K562 (cell line): ENCODE results near the gene PAGE1. TPM values are rescaled to one million over a fixed set of nuclear protein-coding genes. Genes with fewer than 3 reads are reported as not detected.
"Not testable (repeated sequence)": the region's sequence is repeated elsewhere in the genome, so short reads cannot be mapped to it uniquely, and the experiment has no call there.

Experiments used
- ATAC-seq: fragments of 200-7000 bp; cut with Tn5 transposase; 3 replicates; pipeline ENCODE4 v1.9.1; 2020; ENCODE audit warnings: moderate library complexity
- BruUV-seq: library from RNA; stranded (reverse); fragments of 400-500 nt; replicated peaks from 2 replicates; lab custom pipeline; 2021; lab: Mats Ljungman, UMichigan
- CTCF ChIA-PET: fragments of 300-600 bp; formaldehyde crosslinking; extraction: SDS; loops from one replicate; lab custom pipeline; 2021; ENCODE audit warnings: low intra/inter-chr PET ratio; lab: Yijun Ruan, JAX
- POLR2A ChIA-PET: fragments of 300-600, 350-650 bp; sonication (Branson Sonifier 250); formaldehyde crosslinking; extraction: SDS; loops from one replicate; lab custom pipeline; 2021; ENCODE audit warnings: antibody characterized with exemption, inconsistent platforms; lab: Yijun Ruan, JAX
- DNase-seq, 4 experiments: peaks; one replicate each; pipeline versions ENCODE4 v3.0.0 to v3.0.0-alpha.2; 2011 to 2018; ENCODE audit warnings: low spot score in 3 of 4, mixed read lengths in 3 of 4; ENCODE audit errors: extremely low read depth in 1 of 4
- FAIRE-seq: peaks from 2 replicates; lab custom pipeline; 2011; peaks lifted over from hg19 to GRCh38; lab: Jason Lieb, UNC
- H2AFZ ChIP-seq: 2 replicates; pipeline ENCODE4 v1.6.0; 2011; ENCODE audit warnings: low read depth, low read length, control low read depth, inconsistent platforms
- H3K27ac ChIP-seq: fragments of 200-600 bp; 3 replicates; pipeline ENCODE4 v1.8.0; 2011; ENCODE audit warnings: low read depth, mild to moderate bottlenecking, control low read depth, inconsistent platforms, low read length, moderate library complexity, mixed read lengths; ENCODE audit errors: extremely low read depth
- H3K27me3 ChIP-seq, 2 experiments: fragments of 300-600 bp in 1 of 2; 2 replicates in 1 of 2; 3 replicates in 1 of 2; pipeline versions ENCODE4 v1.6.0 to v1.8.0; 2011; ENCODE audit warnings: inconsistent platforms in 2 of 2, low read length in 2 of 2, mild to moderate bottlenecking in 1 of 2, mixed read lengths in 1 of 2, moderate library complexity in 1 of 2; ENCODE audit not compliant: control insufficient read depth in 2 of 2, insufficient read depth in 2 of 2
- H3K36me3 ChIP-seq: fragments of 300-600 bp; 3 replicates; pipeline ENCODE4 v1.8.0; 2011; ENCODE audit warnings: mild to moderate bottlenecking, low read length, inconsistent platforms; ENCODE audit not compliant: control insufficient read depth, insufficient read depth
- H3K4me1 ChIP-seq, 2 experiments: fragments of 200-600 bp in 1 of 2; replicated peaks in 1 of 2; 2 replicates in 1 of 2; 3 replicates in 1 of 2; pipeline versions ENCODE4 v1.5.1 to v1.8.0; 2011; ENCODE audit warnings: inconsistent platforms in 2 of 2, low read length in 2 of 2, mild to moderate bottlenecking in 1 of 2, mixed read lengths in 1 of 2, moderate library complexity in 1 of 2; ENCODE audit not compliant: control insufficient read depth in 2 of 2, insufficient read depth in 2 of 2
- H3K4me2 ChIP-seq: 2 replicates; pipeline ENCODE4 v1.6.1; 2011; ENCODE audit warnings: low read length, control low read depth, inconsistent platforms, mixed read lengths; ENCODE audit not compliant: insufficient read depth
- H3K4me3 ChIP-seq: fragments of 200-600 bp; sonication (generic), shearing (Covaris generic); 2 replicates; pipeline ENCODE4 v1.5.1; 2016; ENCODE audit warnings: control low read depth, inconsistent platforms
- H3K79me2 ChIP-seq: fragments of 200-600 bp; 3 replicates; pipeline ENCODE4 v1.8.0; 2011; ENCODE audit warnings: low read length, inconsistent platforms; ENCODE audit not compliant: control insufficient read depth, insufficient read depth
- H3K9ac ChIP-seq, 2 experiments: 2 replicates each; pipeline versions ENCODE4 v1.6.0 to v1.6.1; 2011; ENCODE audit warnings: low read depth in 2 of 2, low read length in 2 of 2, control low read depth in 1 of 2, inconsistent platforms in 1 of 2, mild to moderate bottlenecking in 1 of 2, mixed read lengths in 1 of 2; ENCODE audit not compliant: insufficient read depth in 1 of 2
- H3K9me1 ChIP-seq: one replicate; pipeline ENCODE4 v1.6.0; 2011; ENCODE audit warnings: inconsistent platforms, mild to moderate bottlenecking, low read length, moderate library complexity; ENCODE audit not compliant: control insufficient read depth, insufficient read depth
- H3K9me3 ChIP-seq: replicated peaks from 2 replicates; pipeline ENCODE4 v1.5.1; 2011; ENCODE audit warnings: low read depth, low read length, inconsistent platforms; ENCODE audit not compliant: control insufficient read depth, insufficient read depth
- H4K20me1 ChIP-seq: replicated peaks from 2 replicates; pipeline ENCODE4 v1.6.1; 2011; ENCODE audit warnings: low read length, inconsistent platforms, mixed read lengths; ENCODE audit not compliant: control insufficient read depth, insufficient read depth
- CTCF ChIP-seq, 3 experiments: IDR thresholded peaks in 2 of 3; conservative IDR thresholded peaks in 1 of 3; 2 replicates each; pipeline ENCODE4 v1.5.1; 2011 to 2012; ENCODE audit warnings: low read length in 3 of 3, mild to moderate bottlenecking in 3 of 3, control low read depth in 2 of 3, improper control_type of control experiment in 1 of 3, inconsistent platforms in 1 of 3, low read depth in 1 of 3, mixed read lengths in 1 of 3, moderate library complexity in 1 of 3; ENCODE audit not compliant: insufficient read depth in 2 of 3
- CTCFL ChIP-seq: IDR thresholded peaks from 2 replicates; pipeline ENCODE4 v1.6.1; 2011; ENCODE audit warnings: borderline replicate concordance, low read depth, mild to moderate bottlenecking, moderate library complexity, low read length; ENCODE audit not compliant: insufficient read depth, poor library complexity, severe bottlenecking
- FOSL1 ChIP-seq: fragments of 200-800 bp; sonication (Bioruptor generic); conservative IDR thresholded peaks from 2 replicates; pipeline ENCODE4 v1.6.1; 2016; ENCODE audit warnings: missing genetic modification characterization, missing compliant biosample characterization
- HDAC1 ChIP-seq, 2 experiments: fragments of 450-650 bp; IDR thresholded peaks; 2 replicates each; pipeline ENCODE4 v1.6.1; 2016 to 2017; ENCODE audit warnings: inconsistent platforms in 1 of 2, mild to moderate bottlenecking in 1 of 2, moderate library complexity in 1 of 2
- NRF1 ChIP-seq, 2 experiments: fragments of 450-650 bp; IDR thresholded peaks in 1 of 2; conservative IDR thresholded peaks in 1 of 2; 2 replicates each; pipeline ENCODE4 v1.6.1; 2014; ENCODE audit warnings: mild to moderate bottlenecking in 2 of 2
- RNF2 ChIP-seq: sonication (generic); IDR thresholded peaks from 2 replicates; pipeline ENCODE4 v1.6.1; 2016
- RNF219 ChIP-seq: fragments of 250-450 bp; sonication (Bioruptor Pico); IDR thresholded peaks from 2 replicates; pipeline ENCODE4 v1.5.0; 2022; ENCODE audit warnings: mild to moderate bottlenecking
- SREBF2 ChIP-seq: sonication (generic); formaldehyde crosslinking; IDR thresholded peaks from 2 replicates; pipeline ENCODE4 v1.4.0; 2020; ENCODE audit warnings: mild to moderate bottlenecking, missing genetic modification reagents
- ZNF124 ChIP-seq: sonication (generic); formaldehyde crosslinking; IDR thresholded peaks from 2 replicates; pipeline ENCODE4 v1.8.1; 2022; ENCODE audit warnings: missing genetic modification reagents
- WGBS: fragments of 100-300 bp; shearing (Covaris generic); methylation state at CpG from one replicate; pipeline ENCODE4 v1.1.6; 2016; ENCODE audit warnings: low coverage, mixed read lengths; ENCODE audit not compliant: insufficient coverage; ENCODE audit errors: missing lambda C conversion rate; 5-methylcytosine and 5-hydroxymethylcytosine counted together
- in situ Hi-C: fragments of 300-500 bp; cut with MboI; formaldehyde crosslinking; loops from 4 replicates; pipeline ENCODE4 v1.15.0; 2018; ENCODE audit warnings: inconsistent platforms, mixed read lengths
- intact Hi-C: fragments of 100-400 bp; cut with micrococcal nuclease; formaldehyde crosslinking; loops from 2 replicates; pipeline ENCODE4 v1.14.2; 2022
- polyA plus RNA-seq, 8 experiments: library from polyadenylated mRNA; depleted of rRNA in 4 of 8; stranded (reverse) in 5 of 8; unstranded in 3 of 8; fragments of >200 nt; fragmentation: Nextera tagmentation in 2 of 8; fragmentation: Illumina TruSeq in 1 of 8; extraction: Ambion mirVana in 2 of 8; extraction: Trizol in 1 of 8; gene quantifications; 2 replicates each; pipeline versions ENCODE4 v1.2.1 to v1.2.3, GENCODE V29; 2011 to 2014; ENCODE audit warnings: inconsistent platforms in 1 of 8, missing spikeins in 1 of 8
- total RNA-seq, 7 experiments: library from RNA; depleted of rRNA in 6 of 7; stranded (reverse); fragments of >200 nt in 6 of 7; fragmentation: Illumina TruSeq in 2 of 7; extraction: Trizol in 2 of 7; gene quantifications; 2 replicates each; pipeline versions ENCODE4 v1.2.1 to v1.2.3, GENCODE V29; 2011 to 2021; ENCODE audit warnings: low replicate concordance in 1 of 7

The PAGE1 gene
- total and polyA plus RNA-seq, 9 of the 15 experiments (the other 6 are each of a cell fraction or from before 2014, with no cell fraction given): 43.5 to 520 (median 123) TPM

DNA sequence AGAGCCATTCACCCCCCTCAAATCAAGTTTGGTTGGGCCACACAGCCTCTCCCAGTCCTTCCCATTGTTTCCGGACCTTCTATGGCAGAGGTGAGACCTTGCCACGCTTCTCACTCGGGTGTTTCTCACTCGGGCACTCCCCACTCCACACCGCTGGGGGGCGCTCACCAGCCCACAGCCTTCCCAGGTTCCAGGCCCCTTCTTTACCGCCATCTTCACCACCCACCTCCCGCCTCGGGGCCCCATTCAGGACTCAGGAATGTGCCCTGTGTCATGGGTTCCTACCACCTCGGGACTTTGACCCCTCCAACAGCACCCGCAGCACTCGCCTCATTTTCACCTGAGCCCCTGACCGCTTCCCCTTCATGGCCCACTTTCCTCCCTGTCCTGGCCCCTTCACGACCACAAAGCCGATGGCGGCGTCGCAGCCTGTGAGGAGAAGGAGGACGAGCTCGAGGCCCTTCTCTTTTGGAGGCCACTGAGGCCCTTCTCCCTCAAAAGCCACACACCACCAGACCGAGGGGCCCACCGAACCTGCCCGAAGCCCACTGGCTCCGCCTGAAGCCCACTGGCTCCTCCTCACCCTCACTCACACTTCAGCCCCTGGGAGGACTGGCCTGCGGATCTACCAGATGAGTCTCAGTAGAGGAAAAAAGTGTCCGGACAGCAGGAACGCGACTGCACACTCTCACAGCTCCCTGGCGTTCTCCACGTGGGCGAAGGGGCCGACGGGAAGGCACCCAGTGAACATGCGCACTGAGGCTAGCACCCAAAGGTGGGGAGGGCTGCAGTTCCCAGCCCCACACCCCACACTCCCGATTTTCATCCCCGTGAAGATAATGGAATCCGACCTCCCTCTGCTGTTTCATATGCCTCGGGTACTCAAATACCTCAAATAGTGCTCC is at the start of gene PAGE1 (continued):
- TF ChIP-seq ZNF124 (CRISPR knock-in tag): no peak
- TF ChIP-seq RNF219 (CRISPR knock-in tag): no peak
- no peak for TF ChIP-seq SREBF2
- peak; percentile 37 for TF ChIP-seq CTCFL
- no peak for TF ChIP-seq FOSL1 (tag)
- 0 out of 4 replicates have a peak, but pooled peaks of 1 of the 2 experiments have one; percentile 38 for TF ChIP-seq HDAC1 (IDR thresholded peaks at IDR 0.05)
- TF ChIP-seq RNF2: no peak
- peak; percentile 78 to 83 for TF ChIP-seq NRF1 (conservative IDR thresholded peaks at IDR 0.05 in 1 of 2, IDR thresholded peaks at IDR 0.05 in 1 of 2)
- TF ChIP-seq CTCF (IDR thresholded peaks at IDR 0.05 in 2 of 3, conservative IDR thresholded peaks at IDR 0.05 in 1 of 3; ENCODE audit: insufficient read depth in 2 of 3, low read depth in 1 of 3, low read length in 3 of 3): peak; percentile 30 to 60 (median 38); a peak in 5 of 6 replicates

DNA sequence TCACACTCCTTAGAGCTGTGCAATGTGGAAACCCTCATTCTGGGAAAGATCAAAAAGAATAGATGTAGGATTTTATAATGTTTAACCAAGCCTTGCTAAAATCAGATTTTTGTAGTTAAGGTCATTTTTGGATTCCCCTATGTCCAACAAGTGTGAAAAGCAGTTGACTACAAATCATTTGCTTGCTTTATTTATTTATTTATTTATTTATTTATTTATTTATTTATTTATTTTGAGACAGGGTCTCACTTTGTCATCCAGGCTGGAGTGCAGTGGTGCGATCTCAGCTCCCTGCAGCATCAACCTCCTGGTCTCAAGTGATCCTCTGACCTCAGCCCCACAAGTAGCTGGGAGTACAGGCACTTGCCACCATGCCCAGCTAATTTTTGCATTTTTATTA is 45.7 kb upstream of the PAGE1 start:
- CTCF ChIA-PET, POLR2A ChIA-PET, ATAC-seq, BruUV-seq, H3K9ac ChIP-seq, H3K4me1 ChIP-seq, H3K9me3 ChIP-seq, H3K4me2 ChIP-seq, H3K9me1 ChIP-seq, H3K27me3 ChIP-seq, H2AFZ ChIP-seq, H4K20me1 ChIP-seq, FAIRE-seq, H3K4me3 ChIP-seq, H3K36me3 ChIP-seq, H3K79me2 ChIP-seq, DNase-seq, intact Hi-C loops, H3K27ac ChIP-seq: not testable (repeated sequence)
- 0% methylated on average over 1 of the region's 1 CpG for WGBS
- in situ Hi-C loops: loop anchor here (25.0 kb wide), 1 partner anchor 404 kb away; the partner anchor contains the start of gene GAGE13
